Midbrain (tissue), 1 donor: ENCODE measurements around the gene FOS.

Source experiments
- DNase-seq: peaks from one replicate; lab custom pipeline; 2025; lab: John Stamatoyannopoulos, UW

The FOS gene

DNA sequence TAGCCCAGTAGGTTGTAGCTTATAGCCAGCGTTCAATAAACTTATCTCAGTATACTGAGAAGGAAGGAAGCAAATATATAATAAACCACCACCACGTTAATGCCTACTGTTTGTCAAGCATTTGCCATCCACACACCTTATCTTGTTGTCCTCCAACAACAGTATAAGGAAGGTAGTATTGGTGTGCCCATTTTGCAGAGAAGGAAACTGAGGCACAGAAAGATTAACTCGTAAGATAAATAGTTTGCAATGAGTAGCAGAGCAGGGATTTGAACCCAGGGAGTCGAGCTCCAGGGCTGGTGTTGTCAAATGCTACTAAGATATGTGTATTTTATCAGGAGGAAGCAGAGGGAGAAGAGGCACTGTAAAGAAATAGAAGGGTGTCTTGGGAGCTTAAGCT is 27.8 kb upstream of the FOS start:
- DNase-seq = no peak

- no peak for DNase-seq
Measured at GRCh38 chr14:75252254-75252837, 26.3 kb upstream of the FOS start.

- no peak for DNase-seq
Measured at GRCh38 chr14:75254381-75254822, 24.2 kb upstream of the FOS start.

- no peak for DNase-seq
Measured at GRCh38 chr14:75254901-75255584, 23.6 kb upstream of the FOS start.

DNA sequence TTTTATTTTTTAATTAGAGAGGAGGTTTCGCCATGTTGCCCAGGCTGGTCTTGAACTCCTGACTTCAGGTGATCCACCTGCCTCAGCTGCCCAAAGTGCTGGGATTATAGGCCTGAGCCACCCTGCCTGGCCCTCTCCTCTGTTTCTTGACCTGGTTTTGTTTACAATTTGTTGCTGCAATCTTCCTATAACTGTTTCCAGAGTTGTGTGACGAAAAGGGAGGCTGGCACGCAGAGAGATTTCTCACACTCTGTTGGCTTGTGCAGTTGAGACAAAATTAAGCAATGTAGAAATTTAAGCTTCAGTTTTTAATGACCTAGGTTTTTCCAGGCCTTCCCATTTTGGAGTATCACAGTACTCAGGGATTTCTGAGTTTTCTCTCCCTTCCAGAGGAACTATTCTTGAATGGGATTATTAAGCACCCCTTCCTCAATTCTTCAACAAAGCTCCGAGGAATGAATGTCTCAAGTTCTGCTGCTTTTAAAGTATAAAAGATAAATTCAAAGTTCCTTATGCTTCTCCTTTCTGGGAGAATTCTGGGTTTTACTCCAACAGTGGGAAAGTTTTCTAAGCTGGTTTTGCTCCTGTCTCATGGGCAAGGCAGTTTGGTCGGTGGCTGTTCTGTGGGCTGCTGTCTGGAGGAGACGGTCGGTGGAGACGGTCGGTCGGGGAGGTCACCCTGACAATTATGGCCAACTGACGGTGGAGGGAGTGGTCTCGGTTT is 20.4 kb upstream of the FOS start:
- no peak for DNase-seq

DNA sequence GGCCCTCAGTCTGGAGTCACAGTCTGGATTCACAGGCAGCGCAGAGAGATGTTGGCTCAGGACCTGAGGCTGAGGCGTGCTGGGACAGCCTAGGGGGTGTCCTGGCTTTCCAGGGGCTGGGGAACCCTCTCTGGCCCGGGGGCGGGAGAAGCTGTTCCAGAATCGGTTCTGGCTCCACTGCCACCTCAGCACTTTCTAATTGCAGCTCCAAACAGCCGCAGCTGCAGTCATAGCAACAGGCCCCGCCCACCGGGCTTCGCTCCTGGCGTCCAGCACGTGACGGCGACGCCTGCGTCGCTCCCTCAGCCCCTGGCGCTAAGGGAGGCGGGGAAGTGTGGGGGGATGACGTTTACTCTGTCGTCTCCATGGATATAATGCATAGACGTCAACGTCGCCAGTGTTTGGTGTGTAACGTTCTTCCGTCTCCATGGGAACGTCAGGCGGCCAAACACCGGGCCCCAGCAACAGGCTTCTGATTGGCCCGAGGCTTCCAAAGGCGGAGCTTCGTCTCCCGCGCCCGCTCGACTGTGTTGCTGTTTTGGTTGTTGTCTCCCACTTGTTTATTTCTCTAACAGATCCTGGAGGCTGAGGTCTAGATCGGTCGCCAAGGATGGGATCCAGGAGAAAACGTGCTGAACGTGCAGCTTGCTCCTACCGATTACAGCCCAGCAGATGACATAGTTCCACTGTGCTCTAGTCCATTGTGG is 19.7 kb upstream of the FOS start:
- DNase-seq = peak; percentile 98

DNA sequence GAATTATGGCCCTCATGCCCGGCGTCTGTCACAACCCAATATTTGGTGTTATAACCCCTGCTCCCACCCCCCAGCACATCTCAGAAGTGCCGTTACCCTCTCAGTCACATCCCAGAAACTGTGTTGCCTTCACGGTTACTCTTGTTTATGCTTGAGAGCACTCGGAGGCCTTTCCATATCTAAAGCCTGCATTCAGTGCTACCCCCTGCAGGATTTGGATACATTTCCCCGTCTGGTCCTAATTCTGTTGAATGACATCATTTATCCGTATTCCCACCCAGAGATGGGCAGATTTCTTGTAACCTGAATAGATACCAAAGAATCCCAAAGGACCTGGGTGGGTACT is 19.1 kb upstream of the FOS start:
- peak; percentile 70 for DNase-seq

DNA sequence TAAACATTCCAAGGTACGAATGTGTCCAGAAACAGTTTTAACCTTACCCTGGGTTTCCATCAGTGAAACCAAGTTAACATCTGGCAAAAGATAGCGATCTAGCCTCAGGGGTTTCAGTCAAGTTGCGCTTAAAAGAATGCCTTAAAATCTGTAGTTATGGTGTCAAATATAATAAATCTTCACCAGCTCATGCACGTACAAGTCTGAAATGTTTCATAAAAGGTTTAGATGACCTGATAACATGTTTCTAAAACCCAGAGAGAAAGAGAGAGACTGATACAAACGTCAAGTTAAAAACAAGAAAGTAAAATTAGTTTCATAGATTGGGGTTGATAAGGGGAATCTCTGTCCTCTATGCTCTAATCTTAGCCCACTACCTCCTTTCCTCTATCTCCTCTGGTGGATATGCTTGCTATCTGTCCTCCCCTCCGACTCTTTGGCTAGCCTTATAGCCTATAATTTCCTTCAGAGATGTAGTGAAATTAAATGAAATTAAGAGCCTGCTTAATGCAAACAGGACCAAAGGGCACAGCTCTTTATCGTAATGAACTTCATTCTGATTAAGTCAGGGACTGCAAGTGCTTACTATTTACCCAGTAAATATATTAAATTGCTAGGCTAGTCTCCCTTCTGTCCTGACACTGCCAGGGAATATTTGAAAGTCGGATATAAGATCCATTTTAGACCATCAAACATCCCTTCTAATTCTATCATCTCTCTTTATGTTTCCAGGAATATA is 18.4 kb upstream of the FOS start:
- no peak for DNase-seq

DNA sequence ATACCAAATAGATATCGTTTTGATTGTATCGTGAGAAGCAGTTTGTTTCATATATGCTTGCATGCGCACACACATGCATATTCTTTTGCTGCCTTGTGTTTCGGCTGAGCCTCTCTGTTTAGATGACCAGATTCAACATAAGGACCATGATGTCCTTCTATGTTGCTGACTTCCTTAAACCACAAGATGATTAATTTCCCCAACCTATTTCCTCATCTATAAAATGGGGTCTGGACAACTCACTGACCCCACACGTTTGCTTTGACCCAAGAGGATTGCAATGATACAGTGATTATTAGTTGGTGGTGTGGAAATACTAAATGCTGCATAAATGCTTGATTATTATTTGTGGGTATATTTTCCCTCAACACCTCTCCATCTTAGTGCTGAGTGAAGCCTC is 16.8 kb upstream of the FOS start:
- DNase-seq = no peak

DNA sequence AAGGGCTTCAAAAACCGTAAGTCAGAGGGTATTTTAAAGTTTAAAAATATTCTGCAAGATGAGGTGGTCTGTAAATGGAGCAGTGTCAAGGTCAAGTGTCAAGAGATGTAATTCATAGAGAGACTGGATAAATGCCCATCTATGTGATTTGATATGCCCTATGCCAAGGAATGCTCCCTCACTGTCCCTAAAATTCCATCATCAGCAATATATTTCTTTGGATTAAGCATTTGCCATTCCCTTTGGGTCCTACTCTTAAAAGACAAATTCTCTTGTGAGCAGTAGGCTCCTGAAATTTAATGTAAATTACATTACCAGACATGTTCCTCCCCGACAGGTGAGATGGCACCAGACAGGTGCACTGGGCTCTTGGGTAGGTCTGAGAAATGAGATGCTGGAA is 16.0 kb upstream of the FOS start:
- no peak for DNase-seq

GRCh38 chr14:75264036-75264435 is 14.6 kb upstream of the FOS start:
- DNase-seq = no peak

DNA sequence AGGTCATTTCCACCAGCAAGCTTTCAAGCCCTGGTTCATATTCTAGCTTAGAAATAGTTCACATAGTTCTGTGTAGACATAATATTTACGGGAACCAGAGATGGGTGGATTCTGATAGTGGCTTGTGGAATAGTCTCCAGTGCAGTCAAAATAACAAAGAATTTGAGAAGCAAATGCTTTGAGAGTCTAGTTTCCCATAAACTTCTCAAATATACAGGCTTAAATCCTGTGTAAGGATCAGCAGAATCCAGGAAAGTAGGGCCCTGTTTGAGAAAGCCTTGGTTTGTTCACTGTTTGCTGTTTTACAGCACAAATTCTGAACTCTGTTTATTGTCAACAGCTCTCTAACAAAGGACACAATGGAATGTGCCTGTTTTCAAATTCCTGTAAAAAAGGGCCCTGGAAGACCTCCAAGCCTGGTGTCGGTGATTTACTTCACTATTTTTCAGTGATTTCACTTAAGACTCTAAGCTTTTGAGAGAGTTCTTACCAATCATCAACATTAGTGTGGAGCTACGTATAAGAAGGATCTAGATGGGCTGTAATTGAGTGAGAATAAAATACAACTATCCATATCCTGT is 11.4 kb upstream of the FOS start:
- DNase-seq = no peak

- DNase-seq = no peak
Measured at GRCh38 chr14:75268633-75269550, 9.7 kb upstream of the FOS start.

DNA sequence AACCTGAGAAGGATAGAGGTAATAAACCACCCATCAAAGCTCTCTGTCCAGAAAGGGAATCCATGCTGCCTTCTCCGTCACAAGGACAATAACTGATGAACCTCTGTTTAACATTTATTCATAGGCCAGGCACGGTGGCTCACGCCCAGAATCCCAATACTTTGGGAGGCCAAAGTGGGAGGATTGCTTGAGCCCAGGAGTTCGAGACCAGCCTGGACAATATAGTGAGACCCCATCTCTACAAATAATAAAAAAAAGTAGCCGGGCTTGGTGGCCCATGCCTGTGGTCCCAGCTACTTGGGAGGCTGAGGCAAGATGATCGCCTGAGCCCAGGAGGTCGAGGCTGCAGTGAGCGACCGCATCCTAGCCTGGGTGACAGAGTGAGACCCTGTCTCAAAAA is 7.1 kb upstream of the FOS start:
- no peak for DNase-seq

DNA sequence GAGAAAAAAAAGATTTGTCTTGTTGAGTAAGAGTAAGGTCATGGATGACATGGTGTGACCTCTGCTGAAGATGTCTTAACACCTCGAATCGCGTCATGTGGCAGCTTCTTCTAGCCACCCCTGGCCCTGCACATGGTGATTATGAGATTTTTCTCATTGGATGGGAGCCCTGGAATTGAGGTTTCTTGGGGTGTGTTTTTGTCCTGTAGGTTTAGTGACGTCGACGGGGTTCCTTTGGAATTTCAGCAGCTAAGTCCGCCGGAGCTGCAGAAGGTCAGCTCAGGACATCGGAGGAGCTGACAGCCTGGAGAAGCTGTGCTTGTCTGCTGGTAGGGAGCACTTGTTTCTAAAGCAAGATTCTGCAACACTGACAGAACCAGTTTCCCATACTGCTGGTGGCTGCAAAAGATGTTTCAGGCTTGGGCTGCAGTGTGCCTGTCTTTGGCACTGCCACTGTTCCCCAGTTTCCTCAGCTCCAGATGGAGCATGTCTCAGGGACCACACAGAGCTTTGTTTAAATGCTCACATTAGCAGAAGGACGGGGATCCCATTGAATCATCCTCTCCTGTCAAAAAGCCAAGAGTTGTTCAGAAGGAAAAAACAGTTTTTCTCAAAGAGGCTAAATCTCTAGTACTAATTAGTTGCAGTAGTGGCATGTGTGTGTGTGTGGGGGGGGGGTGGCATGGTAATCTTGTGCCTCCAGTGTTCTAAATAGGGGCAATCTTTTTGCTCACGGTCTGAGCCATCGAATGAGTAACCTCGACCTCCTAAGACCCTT is 5.2 kb upstream of the FOS start:
- no peak for DNase-seq

- no peak for DNase-seq
Measured at GRCh38 chr14:75274050-75274898, 4.4 kb upstream of the FOS start.

GRCh38 chr14:75274899-75275569 is 3.6 kb upstream of the FOS start:
- peak; percentile 60 for DNase-seq

DNA sequence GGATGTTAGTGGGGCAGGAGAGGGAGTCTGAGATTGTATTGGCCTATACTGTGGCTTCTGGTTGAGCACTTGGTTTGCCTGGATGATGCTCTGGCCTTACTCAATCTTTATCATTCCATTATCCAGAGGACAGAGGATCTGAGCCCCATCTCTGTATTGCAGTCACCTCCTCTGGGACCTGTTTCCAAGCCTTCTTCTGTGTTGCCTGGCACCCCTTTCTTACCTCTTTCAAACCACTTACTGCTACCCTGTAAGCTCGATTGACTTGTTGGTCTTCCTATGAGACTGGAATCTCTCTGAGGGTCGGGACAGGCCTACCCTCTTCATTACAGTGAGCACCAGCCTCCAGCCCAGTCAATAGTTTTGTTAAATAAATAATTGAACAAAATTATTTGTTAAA is 3.0 kb upstream of the FOS start:
- DNase-seq = no peak
